CD14-positive monocyte (primary cell): ENCODE results near the gene TMEM59L. TPM values are rescaled to one million over a fixed set of nuclear protein-coding genes. Genes with fewer than 3 reads are reported as not detected.

ENCODE experiments used
- DNase-seq, 3 donors: peaks; one replicate each; pipeline ENCODE4 v3.0.0-alpha.2; 2011 to 2022
- H2AFZ ChIP-seq: 2 replicates; pipeline ENCODE4 v1.6.0; 2012; ENCODE audit warnings: mild to moderate bottlenecking, low read depth, low read length, inconsistent platforms; ENCODE audit not compliant: insufficient read depth, poor library complexity, severe bottlenecking
- H3K27ac ChIP-seq, 2 donors: 1 replicate in 1 of 2; 2 replicates in 1 of 2; pipeline ENCODE4 v1.5.1; 2012 to 2013; ENCODE audit warnings: low read length in 2 of 2, control low read depth in 1 of 2, inconsistent platforms in 1 of 2, low read depth in 1 of 2, mild to moderate bottlenecking in 1 of 2
- H3K27me3 ChIP-seq, 2 donors: one replicate each; pipeline versions ENCODE4 v1.6.0 to v1.6.1; 2011 to 2013; ENCODE audit warnings: low read length in 2 of 2; ENCODE audit not compliant: control insufficient read depth in 2 of 2, insufficient read depth in 2 of 2
- H3K36me3 ChIP-seq, 2 donors: replicated peaks in 1 of 2; 1 replicate in 1 of 2; 2 replicates in 1 of 2; pipeline versions ENCODE4 v1.5.1 to v1.6.1; 2012 to 2013; ENCODE audit warnings: low read length in 2 of 2, control low read depth in 1 of 2, inconsistent platforms in 1 of 2, mild to moderate bottlenecking in 1 of 2; ENCODE audit not compliant: insufficient read depth in 2 of 2, control insufficient read depth in 1 of 2
- H3K4me1 ChIP-seq, 2 donors: 1 replicate in 1 of 2; 2 replicates in 1 of 2; pipeline versions ENCODE4 v1.5.1 to v1.6.1; 2012 to 2013; ENCODE audit warnings: low read length in 2 of 2, control low read depth in 1 of 2, inconsistent platforms in 1 of 2, mild to moderate bottlenecking in 1 of 2, moderate library complexity in 1 of 2; ENCODE audit not compliant: insufficient read depth in 2 of 2, control insufficient read depth in 1 of 2
- H3K4me2 ChIP-seq: replicated peaks from 2 replicates; pipeline ENCODE3; 2012; ENCODE audit warnings: low read length, moderate library complexity, mild to moderate bottlenecking; ENCODE audit not compliant: poor library complexity, severe bottlenecking; ENCODE audit errors: extremely low read depth
- H3K4me3 ChIP-seq, 3 experiments: fragments of 200-600 bp in 1 of 3; sonication (generic) in 1 of 3; replicated peaks in 1 of 3; 1 replicate in 2 of 3; 2 replicates in 1 of 3; pipeline ENCODE4 v1.5.1; 2011 to 2013; ENCODE audit warnings: low read length in 3 of 3, mild to moderate bottlenecking in 3 of 3, control low read depth in 2 of 3, low read depth in 2 of 3, inconsistent platforms in 1 of 3, moderate library complexity in 1 of 3
- H3K79me2 ChIP-seq: 2 replicates; pipeline ENCODE4 v1.6.0; 2012; ENCODE audit warnings: mild to moderate bottlenecking, control low read depth, inconsistent platforms, low read length, moderate library complexity; ENCODE audit not compliant: insufficient read depth
- H3K9ac ChIP-seq: 2 replicates; pipeline ENCODE4 v1.6.0; 2017; ENCODE audit warnings: low read length, mild to moderate bottlenecking; ENCODE audit not compliant: insufficient read depth, poor library complexity, severe bottlenecking
- H3K9me3 ChIP-seq, 2 donors: replicated peaks in 1 of 2; 1 replicate in 1 of 2; 2 replicates in 1 of 2; pipeline versions ENCODE4 v1.5.1 to v1.6.1; 2012 to 2013; ENCODE audit warnings: low read length in 2 of 2, control low read depth in 1 of 2; ENCODE audit not compliant: control insufficient read depth in 1 of 2, insufficient read depth in 1 of 2
- H4K20me1 ChIP-seq: 2 replicates; pipeline ENCODE4 v1.6.0; 2012; ENCODE audit warnings: mild to moderate bottlenecking, low read length, control low read depth, moderate library complexity; ENCODE audit not compliant: insufficient read depth
- H3K27ac Mint-ChIP-seq, 7 donors: one replicate each; pipeline ENCODE4 v1.8.0; 2020; ENCODE audit warnings: mild to moderate bottlenecking in 7 of 7, mixed read lengths in 7 of 7, moderate library complexity in 6 of 7, inconsistent platforms in 2 of 7
- H3K27me3 Mint-ChIP-seq, 3 donors: one replicate each; pipeline ENCODE4 v1.8.0; 2021 to 2022; ENCODE audit warnings: low read depth in 3 of 3, mild to moderate bottlenecking in 3 of 3, mixed read lengths in 3 of 3, moderate library complexity in 3 of 3, inconsistent platforms in 1 of 3
- H3K36me3 Mint-ChIP-seq, 2 donors: one replicate each; pipeline ENCODE4 v1.8.0; 2020; ENCODE audit warnings: mixed read lengths in 2 of 2, inconsistent platforms in 1 of 2, mild to moderate bottlenecking in 1 of 2
- H3K4me1 Mint-ChIP-seq: one replicate; pipeline ENCODE4 v1.8.0; 2020; ENCODE audit warnings: mild to moderate bottlenecking, mixed read lengths
- H3K4me3 Mint-ChIP-seq, 2 donors: one replicate each; pipeline ENCODE4 v1.8.0; 2020; ENCODE audit warnings: mild to moderate bottlenecking in 2 of 2, mixed read lengths in 2 of 2, moderate library complexity in 1 of 2
- H3K9me3 Mint-ChIP-seq, 7 donors: one replicate each; pipeline ENCODE4 v1.8.0; 2020 to 2022; ENCODE audit warnings: mixed read lengths in 7 of 7, mild to moderate bottlenecking in 6 of 7, moderate library complexity in 6 of 7, inconsistent platforms in 2 of 7
- CTCF ChIP-seq: fragments of 200-600 bp; IDR thresholded peaks from one replicate; pipeline ENCODE4 v1.8.0; 2022; ENCODE audit warnings: antibody characterized with exemption, mild to moderate bottlenecking
- WGBS: methylation state at CpG from one replicate; pipeline ENCODE4 v1.1.5; 2013; ENCODE audit warnings: missing lambda C conversion rate; ENCODE audit not compliant: insufficient coverage; 5-methylcytosine and 5-hydroxymethylcytosine counted together
- intact Hi-C, 2 donors: fragments of 100-400 bp; cut with micrococcal nuclease; formaldehyde crosslinking; loops; one replicate each; pipeline versions ENCODE4 v1.15.0 to v1.15.1; 2023
- polyA plus RNA-seq, 3 donors: library from polyadenylated mRNA; depleted of rRNA in 1 of 3; unstranded in 2 of 3; stranded (reverse) in 1 of 3; fragments of 300-500 nt in 2 of 3; fragments of >200 nt in 1 of 3; fragmentation: Illumina TruSeq in 2 of 3; gene quantifications; 1 replicate in 2 of 3; 2 replicates in 1 of 3; pipeline ENCODE4 v1.2.3, GENCODE V29; 2012 to 2021

The TMEM59L gene
- polyA plus RNA-seq, 3 donors: not detected

- Mint-ChIP-seq H3K4me1 (peaks cover 17% of the 10 kb centered on the region), H3K27ac (peak overlapping the region in 1 of 7 donors; percentile 48), H3K36me3 (peaks cover 59 to 73% of the 10 kb centered on the region in 2 donors), H3K4me3 (no peak overlapping the region), H3K27me3 (peaks cover 0 to 3% (median 2%) of the 10 kb centered on the region in 3 donors), H3K9me3 (peaks cover 0 to 2% (median 0%) of the 10 kb centered on the region in 7 donors)
- intact Hi-C loops: loop anchor here in 1 of 2 donors (5.0 kb wide), 1 partner anchor 41 kb away; no protein-coding TSS in a partner anchor
- Histone ChIP-seq H3K4me3 (no peak overlapping the region), H3K36me3 (peaks cover 60 to 66% of the 10 kb centered on the region in 2 donors), H4K20me1 (peaks cover 12% of the 10 kb centered on the region), H3K9me3 (no peaks in the 10 kb centered on the region), H3K27me3 (no peaks in the 10 kb centered on the region), H3K27ac (no peak overlapping the region), H3K9ac (no peak overlapping the region), H3K79me2 (peaks cover 17% of the 10 kb centered on the region), H2AFZ (no peak overlapping the region), H3K4me1 (peaks cover 16 to 20% of the 10 kb centered on the region in 2 donors), H3K4me2 (no peak overlapping the region)
- 92% methylated on average over 13 of the region's 15 CpGs for WGBS
- no peak for TF ChIP-seq CTCF
- DNase-seq: no peak
Measured at GRCh38 chr19:18568367-18568766, 44.3 kb upstream of the TMEM59L start.

- TF ChIP-seq CTCF: no peak
- H3K4me2 ChIP-seq: peak within 1 kb of the TSS; percentile 87
- intact Hi-C loops: loop anchor here (1.0 to 5.0 kb wide), 3 partner anchors 15 to 94 kb away; partner anchors contain the start of genes ELL (in 1 of the 2) and KXD1 (in 1 of the 2)
- H2AFZ ChIP-seq: peak within 1 kb of the TSS; percentile 72
- H3K9ac ChIP-seq: peak within 1 kb of the TSS; percentile 98
- H3K36me3 ChIP-seq: peaks cover 61 to 66% of the 10 kb centered on the region in 2 donors
- Mint-ChIP-seq H3K27ac (peak within 1 kb of the TSS; percentile 94 to 98 (median 97)), H3K36me3 (peaks cover 61 to 73% of the 10 kb centered on the region in 2 donors), H3K27me3 (peaks cover 0 to 3% (median 0%) of the 10 kb centered on the region in 3 donors), H3K4me1 (peaks cover 19% of the 10 kb centered on the region), H3K4me3 (peak within 1 kb of the TSS; percentile 89 to 96), H3K9me3 (peaks cover 0 to 2% (median 0%) of the 10 kb centered on the region in 7 donors)
- H3K4me3 ChIP-seq: peak within 1 kb of the TSS; percentile 83 to 94 (median 93)
- peak; percentile 98 to 99 (median 98) for DNase-seq
- under 1% methylated on average over 62 of the region's 75 CpGs for WGBS
- H3K4me1 ChIP-seq: peaks cover 16 to 22% of the 10 kb centered on the region in 2 donors
- peak within 1 kb of the TSS; percentile 85 to 97 for H3K27ac ChIP-seq
- H4K20me1 ChIP-seq: peaks cover 41% of the 10 kb centered on the region
- peaks cover 28% of the 10 kb centered on the region for H3K79me2 ChIP-seq
- no peaks in the 10 kb centered on the region for H3K27me3 ChIP-seq
- H3K9me3 ChIP-seq: no peaks in the 10 kb centered on the region
Measured at GRCh38 chr19:18571564-18572344, 40.9 kb upstream of the TMEM59L start, which contains the start of gene UBA52. TSS of gene UBA52 (plus strand) at chr19:18571857. CDS start at chr19:18573301, 1,444 bp downstream.
